DMS153 treated with DMSO at 0.1 percent for 48 hours (cell line): ENCODE results near the gene ELF5.

Experiments used
- DNase-seq: peaks from one replicate; lab custom pipeline; 2025; ENCODE audit not compliant: unreplicated experiment; lab: John Stamatoyannopoulos, UW

The ELF5 gene

GRCh38 chr11:34458525-34458924 is 55.1 kb downstream of the ELF5 start:
- DNase-seq, result no peak

DNA sequence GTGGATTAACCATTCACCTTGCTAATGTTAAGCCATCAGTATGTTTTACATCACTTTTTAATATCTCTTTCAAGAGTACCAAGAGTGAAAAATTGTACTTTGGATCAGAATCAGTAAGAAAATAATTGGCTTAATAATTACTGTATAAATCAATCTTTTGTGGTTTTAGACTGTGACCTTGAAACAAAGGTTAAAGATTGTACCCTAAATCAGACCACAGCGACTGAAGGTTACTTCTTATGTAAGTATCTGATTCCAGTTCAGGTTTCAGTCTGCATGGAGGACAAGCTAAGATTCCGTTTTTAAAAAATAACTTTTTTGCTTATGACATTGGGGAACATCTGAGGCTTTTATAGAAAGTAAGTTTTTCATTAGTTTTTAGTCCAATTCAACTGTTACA is 56.0 kb downstream of the ELF5 start:
- DNase-seq, result no peak

DNA sequence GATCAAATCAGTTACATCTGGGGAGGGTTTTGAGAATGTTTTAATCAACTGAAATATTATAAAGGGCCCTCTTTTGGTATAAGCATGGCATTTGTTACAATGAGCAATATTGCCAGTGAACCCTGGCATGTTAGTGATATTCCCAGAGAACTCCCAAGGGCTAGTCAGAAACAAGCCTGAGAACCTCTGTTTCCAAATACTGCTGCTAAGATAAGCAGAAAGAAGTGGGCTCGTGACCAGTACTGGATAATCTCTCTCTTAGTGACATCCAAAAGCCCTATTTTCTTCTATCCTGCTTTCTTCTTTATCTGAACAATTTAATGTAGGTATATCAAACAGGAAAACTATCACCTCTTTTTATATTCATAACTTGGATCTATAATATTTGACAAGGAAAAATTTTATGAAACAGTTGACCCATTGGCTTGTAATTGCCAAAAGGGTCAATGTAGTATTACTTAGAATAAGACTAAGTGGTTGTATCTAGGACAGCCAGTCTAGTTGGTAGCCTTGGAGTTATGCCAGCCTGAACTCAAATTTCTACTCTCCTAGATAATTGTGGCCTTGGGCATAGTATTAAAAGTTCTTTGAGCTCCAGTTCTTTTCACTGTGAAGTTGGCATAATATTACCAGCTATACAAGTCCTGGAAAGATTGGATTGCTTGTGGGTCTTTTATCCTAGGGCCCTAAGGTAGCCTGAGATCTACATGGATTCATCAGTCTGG is 59.1 kb downstream of the ELF5 start:
- DNase-seq, result no peak

GRCh38 chr11:34451053-34451452 is 62.5 kb downstream of the ELF5 start:
- DNase-seq, result no peak

DNA sequence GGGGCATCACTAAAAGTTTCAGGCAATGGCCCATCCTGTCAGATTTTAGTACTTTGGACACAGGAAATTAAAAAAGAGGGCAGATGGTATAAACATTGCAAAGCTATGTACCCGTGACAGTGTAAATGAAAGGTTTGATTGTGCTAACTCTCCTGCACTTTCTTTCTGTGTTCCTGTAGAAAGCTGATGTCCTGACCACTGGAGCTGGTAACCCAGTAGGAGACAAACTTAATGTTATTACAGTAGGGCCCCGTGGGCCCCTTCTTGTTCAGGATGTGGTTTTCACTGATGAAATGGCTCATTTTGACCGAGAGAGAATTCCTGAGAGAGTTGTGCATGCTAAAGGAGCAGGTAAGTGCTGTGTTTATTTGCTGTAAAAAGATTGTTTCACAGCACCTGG is 64.6 kb downstream of the ELF5 start:
- DNase-seq, result no peak

GRCh38 chr11:34448223-34448994 is 65.2 kb downstream of the ELF5 start:
- DNase-seq, result no peak

DNA sequence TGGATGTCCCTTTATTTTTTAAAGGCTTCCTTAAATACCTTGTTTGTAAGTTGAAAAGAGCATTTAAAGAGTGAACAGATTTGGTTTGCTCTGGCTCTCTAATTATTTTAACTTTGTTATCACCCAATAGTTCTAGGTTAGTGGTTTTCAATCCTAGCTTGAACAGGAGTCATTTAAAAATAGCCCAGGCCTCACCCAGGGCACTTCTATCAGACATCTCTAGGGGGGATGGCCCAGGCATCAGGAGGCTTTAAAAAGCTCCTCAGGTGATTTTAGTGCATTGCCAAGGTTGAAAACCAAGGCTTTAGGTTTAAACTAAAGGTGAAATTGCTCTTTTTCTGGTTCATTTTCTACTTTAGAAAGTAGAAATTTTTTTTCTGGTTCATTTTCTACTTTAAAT is 66.5 kb downstream of the ELF5 start:
- DNase-seq, result no peak

- no peak for DNase-seq
Observed at GRCh38 chr11:34446386-34446785, 67.2 kb downstream of the ELF5 start.

GRCh38 chr11:34445956-34446355 is 67.6 kb downstream of the ELF5 start:
- no peak for DNase-seq

DNA sequence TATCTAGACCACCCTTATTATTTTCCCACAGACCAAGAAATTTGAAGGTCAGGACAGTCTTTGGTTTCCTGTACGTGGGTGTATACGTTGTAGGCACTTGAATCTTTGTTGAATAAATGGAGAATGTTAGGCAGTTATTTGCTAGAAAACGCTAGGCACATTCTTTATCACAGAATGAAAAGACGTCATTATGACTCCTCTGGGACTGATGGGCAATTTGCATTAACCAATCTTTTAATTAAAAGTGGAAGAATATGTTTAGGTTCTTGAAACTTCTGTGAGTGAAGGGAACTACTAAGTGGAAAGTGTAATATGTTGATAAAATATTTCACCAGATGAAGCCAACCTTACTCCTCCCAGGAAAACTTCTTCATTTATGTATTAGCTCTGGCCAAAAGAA is 69.2 kb downstream of the ELF5 start:
- no peak for DNase-seq

DNA sequence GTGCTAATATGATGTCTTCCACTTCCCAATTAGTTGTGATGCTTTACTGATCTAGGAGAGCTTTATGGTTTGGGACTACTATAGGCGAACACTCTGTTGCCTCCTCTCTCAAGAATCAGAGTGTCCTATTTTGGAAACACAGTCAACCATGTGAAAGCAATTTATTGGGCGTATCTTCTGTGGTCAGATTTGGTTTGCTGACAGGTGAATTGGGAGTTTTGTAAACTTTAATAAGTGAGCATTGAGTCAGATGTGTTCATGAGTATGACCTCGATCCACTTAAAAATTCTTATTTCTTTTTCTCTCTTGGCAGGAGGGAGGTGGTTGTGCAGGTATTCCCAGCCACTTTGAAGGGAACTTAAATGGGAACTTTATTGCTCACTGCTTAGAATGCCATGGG is 70.5 kb downstream of the ELF5 start:
- DNase-seq, result no peak

- DNase-seq, result no peak
Observed at GRCh38 chr11:34441814-34442213, 71.8 kb downstream of the ELF5 start.

- DNase-seq, result no peak
Observed at GRCh38 chr11:34439610-34440198, 73.9 kb downstream of the ELF5 start.

DNA sequence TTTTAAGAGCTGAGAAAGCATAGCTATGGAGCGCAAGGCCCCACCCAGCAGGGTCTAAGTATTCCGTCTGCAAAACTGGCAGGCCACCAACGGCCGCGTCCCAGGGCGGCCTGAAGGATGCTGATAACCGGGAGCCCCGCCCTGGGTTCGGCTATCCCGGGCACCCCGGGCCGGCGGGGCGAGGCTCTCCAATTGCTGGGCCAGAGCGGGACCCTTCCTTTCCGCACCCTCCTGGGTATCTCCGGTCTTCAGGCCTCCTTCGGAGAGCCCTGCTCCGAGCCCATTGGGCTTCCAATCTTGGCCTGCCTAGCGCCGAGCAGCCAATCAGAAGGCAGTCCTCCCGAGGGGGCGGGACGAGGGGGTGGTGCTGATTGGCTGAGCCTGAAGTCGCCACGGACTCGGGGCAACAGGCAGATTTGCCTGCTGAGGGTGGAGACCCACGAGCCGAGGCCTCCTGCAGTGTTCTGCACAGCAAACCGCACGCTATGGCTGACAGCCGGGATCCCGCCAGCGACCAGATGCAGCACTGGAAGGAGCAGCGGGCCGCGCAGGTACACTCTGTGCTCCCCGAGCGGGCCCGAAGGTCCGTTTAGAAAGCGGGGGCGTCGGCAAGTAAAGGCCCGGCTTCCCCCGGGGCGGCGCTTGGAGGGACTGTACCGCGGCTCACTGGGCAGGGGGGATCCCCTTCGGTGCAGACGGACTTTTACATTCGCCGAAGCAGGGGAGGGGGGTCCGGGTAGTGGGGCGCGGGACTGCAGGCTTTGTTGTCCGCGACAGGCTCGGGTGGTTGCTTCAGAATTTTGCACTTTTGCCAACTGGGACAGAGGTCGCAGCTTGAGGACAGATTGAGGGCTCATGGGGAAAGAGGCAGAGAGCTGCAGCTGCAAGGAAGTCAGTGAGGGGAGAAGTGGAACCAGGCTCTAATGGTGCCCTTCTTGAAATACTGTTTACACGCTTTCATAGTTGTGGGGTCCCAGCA is 74.8 kb downstream of the ELF5 start, which contains the start of gene CAT:
CAT (plus strand) TSS at position 406 of the 979 bp plus-strand sequence; CDS start at position 486, 80 bp downstream.
- peak; percentile 67 for DNase-seq

DNA sequence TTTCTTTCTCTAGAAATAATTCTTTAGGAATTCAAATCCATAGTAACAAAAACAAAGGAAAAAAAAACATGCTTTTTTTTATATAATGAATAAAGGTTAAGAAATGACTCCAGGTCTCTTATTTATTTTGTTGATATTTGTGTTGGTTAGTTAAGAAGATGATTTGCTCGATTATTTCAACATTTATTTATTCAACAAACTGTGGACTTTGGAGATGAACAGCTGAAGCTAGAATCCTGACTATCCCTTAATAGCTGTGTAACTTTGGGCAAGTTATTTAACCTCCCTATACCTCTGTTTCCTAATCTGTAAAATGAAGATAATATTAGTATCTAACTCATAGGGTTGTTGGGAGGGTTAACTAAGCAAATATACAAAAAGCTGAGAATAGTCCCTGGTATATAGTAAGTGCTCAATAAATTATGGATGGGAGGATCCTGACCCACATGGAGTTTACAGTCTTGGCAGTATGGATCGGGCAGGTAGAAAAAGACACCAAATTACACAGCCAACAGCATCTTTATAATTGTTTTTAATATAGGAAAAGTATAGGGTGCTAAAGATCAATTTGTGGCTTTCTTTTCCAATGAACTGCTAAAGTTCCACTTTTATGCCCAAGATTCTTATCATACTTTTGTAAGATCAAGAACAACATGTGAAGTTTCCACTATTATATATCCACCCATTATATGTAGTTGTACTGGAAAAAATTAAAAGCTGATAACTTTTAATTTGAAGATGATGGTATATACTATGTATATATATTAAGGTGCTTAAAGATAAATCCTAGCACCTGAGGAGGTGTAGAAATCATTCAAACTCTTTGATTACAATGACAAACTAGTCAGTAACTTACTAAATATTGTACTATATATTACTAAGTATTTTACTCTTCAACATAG is 76.1 kb downstream of the ELF5 start:
- no peak for DNase-seq

- DNase-seq, result no peak
Observed at GRCh38 chr11:34433899-34434298, 79.7 kb downstream of the ELF5 start.

GRCh38 chr11:34432822-34433221 is 80.8 kb downstream of the ELF5 start:
- DNase-seq, result no peak

DNA sequence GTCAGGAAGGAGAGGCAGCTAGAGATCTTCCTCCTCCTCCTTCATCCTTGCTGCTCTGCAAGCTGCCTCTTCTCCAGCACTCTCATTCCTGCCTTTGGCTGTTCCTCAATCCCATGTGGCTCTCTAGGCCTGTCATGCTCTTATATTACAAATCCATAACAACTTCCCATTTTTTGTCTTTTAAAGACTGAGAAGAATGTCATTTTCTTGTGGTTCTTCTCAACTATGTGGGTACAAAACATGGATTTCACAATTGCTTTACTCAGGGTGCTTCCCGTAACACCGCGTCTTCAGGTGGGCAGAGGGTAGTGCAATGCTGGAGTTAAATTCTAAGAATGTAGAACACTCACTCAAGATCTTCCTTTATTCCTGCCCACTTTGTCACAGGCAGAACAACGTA is 81.6 kb downstream of the ELF5 start:
- no peak for DNase-seq
